IPS-18c (cell line): ENCODE results near the gene RASGEF1C.

ENCODE experiments used
- H3K4me3 ChIP-seq: 2 replicates; pipeline ENCODE4 v1.7.0; 2013; ENCODE audit warnings: low read depth, mild to moderate bottlenecking, low read length, moderate library complexity; ENCODE audit not compliant: insufficient read depth
- H3K9me3 ChIP-seq: one replicate; pipeline ENCODE4 v1.6.1; 2013; ENCODE audit warnings: mild to moderate bottlenecking, low read length, moderate library complexity; ENCODE audit not compliant: control insufficient read depth, insufficient read depth

The RASGEF1C gene

DNA sequence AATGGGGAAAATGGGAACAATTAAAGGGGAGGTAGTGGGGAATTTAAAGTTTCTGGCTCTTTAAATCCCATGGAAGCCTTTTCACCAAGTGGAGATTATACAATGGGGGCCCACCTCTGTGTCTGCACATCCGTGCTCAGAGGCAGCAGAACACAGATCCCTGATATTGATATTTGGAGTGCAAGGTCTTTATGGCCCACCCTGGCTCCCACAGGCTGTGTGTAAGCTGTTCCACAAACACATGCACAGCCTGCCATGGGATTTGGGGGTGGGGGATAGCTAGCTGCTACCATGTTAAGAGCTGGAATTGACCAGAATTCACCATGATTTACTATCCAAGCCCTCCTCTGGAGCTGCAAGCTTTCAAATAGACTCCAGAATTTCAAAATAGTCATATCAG, 55.9 kb downstream of the RASGEF1C start:
- Histone ChIP-seq H3K9me3 (peaks cover 2% of the 10 kb centered on the region), H3K4me3 (no peak overlapping the region)

DNA sequence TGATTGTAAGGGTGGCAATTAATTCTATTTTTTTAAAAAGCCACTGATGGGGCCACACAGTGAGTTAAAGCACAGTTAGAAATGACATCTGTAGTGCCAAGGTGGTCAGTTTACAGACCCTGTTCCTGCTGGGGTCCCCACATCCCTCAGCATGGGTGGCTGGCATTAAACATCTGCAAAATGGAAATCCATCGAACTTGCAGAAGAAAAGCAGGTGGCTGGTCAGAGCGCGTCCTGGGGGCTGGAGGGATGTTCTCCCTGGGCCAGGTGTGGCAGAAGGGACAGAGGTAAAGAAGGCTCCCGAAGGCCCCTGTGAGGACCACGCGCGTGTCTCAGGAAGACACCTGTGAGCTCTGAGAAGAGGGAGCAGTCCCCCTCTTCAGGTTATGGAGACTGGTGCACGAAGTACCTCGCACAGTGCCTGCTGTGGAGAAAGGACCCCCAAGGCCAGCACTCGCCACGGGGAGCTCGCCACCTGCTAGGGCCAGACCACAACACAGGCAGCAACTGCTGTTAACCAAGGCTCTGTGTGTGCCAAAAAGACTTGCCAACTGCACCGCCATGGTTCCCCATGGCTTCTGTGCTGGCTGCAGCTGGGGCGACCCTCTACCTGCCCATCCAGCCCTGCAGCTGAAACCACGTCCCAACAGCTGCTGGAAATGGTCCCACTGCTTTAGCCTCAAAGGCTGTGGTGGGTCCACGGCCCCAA, 65.2 kb downstream of the RASGEF1C start:
- no peaks in the 10 kb centered on the region for H3K9me3 ChIP-seq

DNA sequence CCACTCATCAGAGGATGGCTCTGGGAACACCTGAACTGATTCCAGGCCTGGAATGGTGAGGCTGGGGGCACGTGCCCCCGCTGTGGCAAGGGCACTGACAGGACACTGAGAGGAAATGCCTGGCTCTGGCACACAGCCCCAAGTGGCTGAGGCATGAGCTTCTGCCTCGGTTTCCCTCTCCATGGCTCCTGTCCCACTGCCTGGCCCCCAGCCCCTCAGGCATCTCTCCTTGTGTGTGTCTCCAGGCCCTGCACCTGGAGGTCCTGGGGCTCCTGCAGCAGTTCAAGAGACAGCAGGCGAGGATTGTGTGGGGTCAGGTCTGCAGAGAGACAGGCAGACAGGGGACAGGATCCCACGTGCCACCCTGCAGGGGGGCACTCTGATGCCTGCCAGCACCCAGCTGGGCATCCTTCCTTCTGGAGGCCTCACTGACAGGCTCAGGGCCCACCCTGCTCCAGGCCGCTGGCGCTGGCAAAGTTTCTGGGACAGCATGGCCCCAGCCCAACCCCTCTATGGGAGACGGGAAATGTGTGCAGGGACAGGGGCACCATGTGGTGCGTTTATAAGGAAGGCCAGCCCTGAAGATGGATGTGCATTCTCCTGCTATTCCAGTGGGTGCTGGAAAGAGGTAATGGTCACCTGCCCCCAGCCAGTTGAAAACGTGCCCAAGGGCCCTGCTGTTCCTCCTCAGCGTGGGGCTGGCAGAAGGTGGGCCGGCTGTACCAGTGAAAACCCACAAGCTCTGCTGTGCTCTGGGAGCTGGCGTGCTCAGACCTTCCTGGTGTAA, 66.0 kb downstream of the RASGEF1C start:
- Histone ChIP-seq H3K4me3 (no peak overlapping the region), H3K9me3 (no peaks in the 10 kb centered on the region)

More for the DNA sequence above, 65.2 kb downstream of the RASGEF1C start:
- no peak overlapping the region for H3K4me3 ChIP-seq

DNA sequence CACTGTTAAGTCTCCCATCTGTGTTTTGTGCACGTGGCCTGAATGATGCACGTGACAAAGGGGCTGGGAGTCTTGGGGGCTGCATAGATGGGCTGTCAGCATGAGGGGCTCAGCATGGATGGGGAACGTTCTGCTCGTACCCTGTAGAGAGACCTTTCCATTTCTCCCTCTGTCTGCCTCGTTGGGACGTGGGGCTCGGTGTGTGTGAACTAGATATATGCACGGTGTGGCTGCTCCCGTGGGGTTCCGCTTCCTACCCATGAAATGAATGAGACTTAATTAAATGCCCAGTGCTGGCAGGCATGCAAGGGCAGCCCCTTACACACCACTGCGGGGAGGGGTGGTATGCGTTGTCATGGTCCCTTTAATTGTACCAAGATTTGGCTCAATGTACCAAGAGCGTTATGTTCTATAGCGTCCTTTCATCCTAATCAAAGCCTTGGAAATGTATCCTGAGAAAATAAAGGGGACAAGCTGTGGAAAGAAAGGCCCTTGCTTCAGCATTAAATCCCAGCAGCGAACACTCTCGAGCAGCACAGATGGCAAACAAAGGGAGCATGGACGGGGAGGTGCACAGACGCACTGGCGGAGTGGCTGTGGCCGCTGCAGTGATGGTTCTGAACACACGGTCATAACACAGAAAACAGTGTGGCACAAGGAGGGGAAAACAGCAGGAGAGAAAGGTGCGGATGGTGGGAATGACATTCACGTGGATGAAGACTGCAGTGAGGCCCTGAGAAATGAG, 66.8 kb downstream of the RASGEF1C start:
- no peaks in the 10 kb centered on the region for H3K9me3 ChIP-seq
- H3K4me3 ChIP-seq: no peak overlapping the region

DNA sequence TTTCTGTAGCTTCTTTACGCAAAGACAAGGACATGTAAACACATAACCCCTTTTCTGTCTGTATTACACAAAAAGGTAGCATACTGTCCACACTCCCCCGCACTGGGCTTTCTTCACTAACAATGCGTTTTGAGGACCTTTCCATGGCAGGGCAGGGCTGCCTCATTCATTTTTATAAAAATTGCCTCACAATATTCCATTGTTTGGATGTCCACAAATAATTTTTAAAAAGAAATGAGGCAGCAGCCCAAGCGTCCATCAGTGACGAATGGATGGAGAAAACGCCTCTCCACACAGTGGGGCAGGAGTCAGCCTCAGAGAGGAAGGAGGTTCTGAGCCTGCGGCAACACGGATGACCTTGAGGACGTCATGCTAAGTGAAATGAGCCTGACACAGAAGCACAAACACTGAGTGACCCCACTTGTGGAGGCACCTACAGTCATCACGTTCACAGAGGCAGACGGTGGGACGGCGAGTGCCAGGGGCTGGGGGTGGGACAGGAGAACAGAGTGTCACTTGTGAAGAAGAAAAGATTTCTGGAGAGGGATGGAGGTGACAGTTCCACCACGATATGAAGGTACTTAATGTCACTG, 67.8 kb downstream of the RASGEF1C start:
- H3K4me3 ChIP-seq: no peak overlapping the region
- H3K9me3 ChIP-seq: no peaks in the 10 kb centered on the region

DNA sequence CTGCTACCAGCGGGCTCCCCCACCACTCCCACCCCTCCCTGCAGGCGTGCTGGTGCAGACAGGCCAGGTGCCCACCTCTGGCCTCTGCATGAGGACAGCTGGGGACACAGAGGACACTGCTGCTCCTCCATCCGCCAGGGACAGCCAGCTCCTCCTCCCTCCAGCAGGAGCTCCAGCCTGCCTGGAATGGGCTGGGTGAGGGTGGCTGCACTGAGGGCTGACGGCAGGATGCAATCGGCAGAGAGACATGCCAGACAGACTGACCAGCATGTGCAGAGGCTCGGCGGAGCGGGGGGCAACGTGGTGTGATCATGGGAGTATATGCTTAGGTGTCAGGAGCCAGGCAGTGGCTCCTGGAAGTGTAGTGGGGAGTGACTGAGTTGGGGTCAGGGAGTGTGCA, 68.4 kb downstream of the RASGEF1C start:
- Histone ChIP-seq H3K9me3 (no peaks in the 10 kb centered on the region), H3K4me3 (no peak overlapping the region)

DNA sequence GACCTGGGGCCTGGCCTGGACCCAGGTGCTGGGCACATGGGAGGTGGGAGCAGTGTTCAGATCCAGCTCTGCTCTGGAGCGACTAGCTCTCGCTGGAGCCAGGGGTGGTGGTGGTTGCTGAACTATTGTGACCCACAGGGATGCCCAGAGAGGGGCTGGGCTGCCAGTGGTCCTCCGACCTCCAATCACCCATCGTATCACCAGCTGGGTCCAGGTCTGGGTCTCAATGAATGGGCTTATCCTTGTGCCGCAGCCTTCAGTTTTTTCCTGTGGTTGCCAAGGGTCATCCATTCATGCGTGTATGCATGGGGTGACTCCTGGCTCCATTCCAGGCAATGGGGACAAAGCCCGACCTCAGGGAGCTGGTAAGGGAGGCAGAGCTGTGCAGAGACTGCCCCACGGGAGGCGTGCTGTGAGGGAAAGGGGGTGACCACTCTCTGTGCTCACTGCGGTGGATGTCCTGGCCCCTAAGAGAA, 68.9 kb downstream of the RASGEF1C start:
- Histone ChIP-seq H3K9me3 (no peaks in the 10 kb centered on the region), H3K4me3 (no peak overlapping the region)

DNA sequence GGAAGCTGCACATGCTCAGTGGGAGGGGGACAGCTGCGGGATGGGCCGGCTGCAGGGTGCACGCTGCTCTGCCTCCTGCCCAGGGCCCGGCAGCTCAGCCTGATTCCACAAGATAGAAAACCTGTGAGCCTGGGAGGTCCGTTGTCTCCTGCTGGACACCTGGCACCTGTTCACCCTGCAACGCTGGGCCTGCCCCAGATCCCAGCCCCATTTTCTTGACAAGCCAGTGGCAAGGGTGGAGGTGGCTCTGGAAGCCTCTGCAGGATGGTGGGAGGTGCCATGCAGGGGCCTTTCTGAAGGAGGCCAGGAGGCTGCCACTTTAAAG, 69.3 kb downstream of the RASGEF1C start:
- Histone ChIP-seq H3K9me3 (no peaks in the 10 kb centered on the region), H3K4me3 (no peak overlapping the region)

DNA sequence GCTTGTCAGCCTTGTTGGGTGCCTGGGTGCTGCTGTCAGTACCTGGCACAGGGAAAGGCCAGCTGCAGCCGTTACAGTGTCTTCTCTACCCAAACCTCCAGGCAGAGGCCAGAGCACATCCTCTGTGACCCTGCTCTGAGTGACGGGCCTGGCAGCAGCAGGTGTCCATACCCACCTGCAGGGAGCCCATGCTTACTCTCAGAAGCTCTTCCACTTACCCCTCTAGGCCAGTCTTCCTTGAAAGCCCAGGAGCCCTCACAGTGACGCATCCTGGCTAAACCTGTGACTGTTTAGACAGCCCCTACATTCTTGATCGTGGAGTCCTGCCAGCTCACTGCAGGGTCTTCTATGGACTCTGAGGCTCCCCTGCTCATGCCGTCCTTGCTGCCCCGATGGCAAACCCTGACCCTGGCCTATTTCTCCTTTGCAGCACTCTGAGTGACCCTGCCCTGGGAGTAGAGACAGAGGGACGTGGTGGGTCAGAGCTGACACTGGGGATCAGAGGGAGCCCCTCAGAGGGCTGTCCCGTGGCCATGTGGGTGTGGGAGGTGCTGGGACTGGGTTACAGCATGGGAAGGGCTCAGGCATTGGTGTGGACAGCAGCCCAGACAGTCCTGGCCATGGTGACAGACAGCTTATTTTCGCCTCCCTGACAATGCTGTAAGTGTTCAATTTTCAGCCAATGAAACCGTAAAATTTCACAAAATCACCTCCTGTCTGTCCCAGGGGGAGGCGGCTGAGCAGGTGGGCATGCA, 69.9 kb downstream of the RASGEF1C start:
- H3K4me3 ChIP-seq: no peak overlapping the region
- no peaks in the 10 kb centered on the region for H3K9me3 ChIP-seq

DNA sequence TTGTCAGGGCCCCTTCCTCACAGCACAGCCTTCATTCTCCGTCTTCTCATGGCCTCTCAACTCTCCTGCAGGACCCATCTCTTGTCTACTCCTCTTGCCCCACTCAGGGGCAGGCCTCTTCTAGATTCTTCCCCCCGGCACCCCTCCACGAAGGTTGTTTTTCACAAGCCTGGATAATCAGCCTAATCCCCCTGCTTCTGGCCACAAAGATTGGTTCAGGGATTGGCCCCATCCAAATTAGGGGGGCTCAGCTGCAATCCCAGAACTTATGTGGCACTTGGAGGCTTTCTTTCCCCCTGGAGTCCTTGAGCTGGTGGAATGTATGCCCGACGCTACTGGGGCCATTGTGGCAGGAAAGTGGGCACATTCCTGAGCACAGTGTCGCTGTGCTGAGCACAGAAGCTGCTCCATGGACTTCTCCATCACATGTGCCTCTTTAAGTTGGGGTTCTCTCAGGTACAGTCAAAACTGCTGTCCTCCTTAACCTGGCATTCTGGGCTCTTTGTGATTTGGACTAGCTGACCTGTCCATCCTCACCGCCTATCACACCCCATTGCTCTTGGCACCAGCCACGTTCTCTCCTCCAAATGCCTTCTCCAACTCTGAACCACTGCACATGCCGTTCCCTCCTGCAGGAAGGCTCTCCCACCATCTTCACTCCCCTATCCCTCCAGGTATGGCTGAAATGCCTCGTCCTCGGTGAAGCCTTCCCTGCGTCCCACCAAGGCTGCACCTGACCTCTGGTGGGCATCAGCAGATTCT, 70.6 kb downstream of the RASGEF1C start:
- Histone ChIP-seq H3K4me3 (no peak overlapping the region), H3K9me3 (no peaks in the 10 kb centered on the region)

DNA sequence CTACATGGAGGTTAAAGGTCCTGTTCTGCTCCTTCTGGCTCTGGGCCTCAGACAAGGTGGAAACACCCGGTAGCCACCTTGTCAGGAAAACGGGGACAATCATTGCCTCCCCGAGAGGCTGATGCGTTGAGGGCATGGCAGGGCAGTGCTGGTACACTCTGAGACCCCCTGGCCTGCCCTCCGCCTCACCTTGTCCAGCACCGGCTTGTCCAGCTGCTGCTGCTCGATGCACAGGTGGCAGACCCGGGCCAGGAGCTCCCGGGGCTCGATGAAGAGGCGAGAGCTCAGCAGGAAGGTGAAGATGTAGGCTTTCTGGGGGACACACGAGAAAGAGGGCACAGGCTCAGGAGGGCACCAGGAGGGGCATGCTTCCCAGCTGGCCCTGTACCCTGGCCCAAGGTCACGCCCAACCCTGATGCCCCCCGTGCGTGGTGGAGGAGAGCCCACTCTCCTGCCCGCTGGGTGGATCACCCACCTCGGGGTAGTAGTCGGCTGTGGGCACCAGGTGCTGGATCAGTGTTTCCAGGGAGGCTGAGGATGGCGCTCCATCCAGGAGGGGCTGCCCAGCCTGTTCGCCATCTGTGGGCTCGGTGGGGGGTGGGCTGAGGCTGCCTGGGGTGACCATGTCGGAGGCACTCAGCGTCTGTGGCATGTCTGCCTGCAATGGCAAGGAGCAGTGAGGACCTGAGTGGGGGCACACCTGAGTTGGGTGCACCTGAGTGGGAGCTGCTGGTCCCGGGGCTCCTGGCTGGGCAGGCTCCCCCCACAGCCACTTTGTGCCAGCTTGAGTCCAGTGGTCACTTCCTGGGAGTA, 71.4 kb downstream of the RASGEF1C start:
- H3K9me3 ChIP-seq: no peaks in the 10 kb centered on the region

DNA sequence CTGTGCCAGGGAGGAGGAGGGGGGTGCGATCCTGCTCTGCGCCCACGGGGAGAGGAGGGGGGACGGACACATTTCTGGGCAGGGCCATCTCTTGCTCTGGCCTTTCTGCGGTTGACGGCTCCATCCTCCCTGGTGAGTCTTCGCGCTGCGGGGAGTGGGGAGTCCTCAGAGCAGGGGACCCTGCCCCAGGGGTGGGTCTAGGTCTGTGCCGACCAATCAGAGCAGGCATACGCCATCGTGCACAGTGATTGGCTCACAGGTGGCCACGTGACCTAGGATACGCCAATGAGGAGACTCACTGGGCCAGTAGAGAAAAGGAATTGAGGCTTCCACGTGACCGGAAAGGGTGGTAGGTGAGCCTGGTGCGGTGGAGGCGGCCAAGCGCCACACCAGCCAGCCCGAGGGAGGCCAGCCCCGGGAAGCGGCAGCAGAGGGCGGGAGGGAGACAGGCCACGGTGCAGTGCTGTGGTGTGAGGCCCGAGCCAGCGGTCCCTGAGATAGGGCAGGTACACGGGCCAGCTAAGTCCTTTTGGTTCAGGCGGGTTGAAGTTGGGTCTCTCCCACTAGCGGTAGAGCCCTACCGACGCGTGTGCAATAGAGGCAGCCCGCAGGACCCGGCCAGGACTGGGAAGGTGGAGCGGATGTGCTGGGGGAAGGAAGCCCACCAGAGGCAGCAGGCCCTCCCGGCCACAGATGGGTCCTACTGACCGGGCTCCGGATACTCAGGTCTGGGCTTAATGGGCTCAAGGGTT, 72.2 kb downstream of the RASGEF1C start:
- Histone ChIP-seq H3K4me3 (no peak overlapping the region), H3K9me3 (no peaks in the 10 kb centered on the region)

More for the DNA sequence above, 71.4 kb downstream of the RASGEF1C start:
- H3K4me3 ChIP-seq: no peak overlapping the region

DNA sequence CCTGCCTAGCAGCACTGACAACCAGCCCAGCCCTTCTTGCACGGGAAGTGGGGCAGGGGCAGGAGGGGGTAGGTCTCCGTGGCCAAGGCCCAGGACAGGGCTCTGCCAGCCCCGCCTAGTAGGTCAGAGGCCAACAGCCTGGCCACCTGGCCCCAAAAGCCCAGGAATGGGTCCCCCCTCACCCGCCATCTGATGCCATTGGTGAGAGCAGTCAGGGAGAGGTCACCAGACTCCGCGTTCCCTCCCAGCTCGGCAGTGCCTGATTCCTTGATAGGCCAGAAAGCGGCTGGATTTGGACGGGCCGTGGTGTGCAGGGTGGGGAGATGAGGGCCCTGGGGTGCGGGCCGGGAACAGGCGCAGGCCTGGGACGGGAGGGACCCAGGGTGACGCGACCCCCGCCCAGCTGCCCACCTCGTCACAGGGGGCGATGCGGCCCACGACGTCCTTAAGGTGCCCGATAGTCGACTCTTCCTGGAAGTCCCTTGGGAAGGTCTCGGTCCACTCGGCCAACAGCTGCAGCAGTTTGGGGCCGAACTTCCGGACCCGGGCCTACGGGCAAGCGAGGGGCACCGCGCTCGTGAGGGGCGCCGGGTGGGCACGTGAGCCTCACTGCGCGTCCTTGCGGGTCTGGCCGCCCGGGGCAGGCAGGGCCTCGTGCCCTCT, 72.9 kb downstream of the RASGEF1C start:
- H3K9me3 ChIP-seq: no peaks in the 10 kb centered on the region
- H3K4me3 ChIP-seq: no peak overlapping the region

DNA sequence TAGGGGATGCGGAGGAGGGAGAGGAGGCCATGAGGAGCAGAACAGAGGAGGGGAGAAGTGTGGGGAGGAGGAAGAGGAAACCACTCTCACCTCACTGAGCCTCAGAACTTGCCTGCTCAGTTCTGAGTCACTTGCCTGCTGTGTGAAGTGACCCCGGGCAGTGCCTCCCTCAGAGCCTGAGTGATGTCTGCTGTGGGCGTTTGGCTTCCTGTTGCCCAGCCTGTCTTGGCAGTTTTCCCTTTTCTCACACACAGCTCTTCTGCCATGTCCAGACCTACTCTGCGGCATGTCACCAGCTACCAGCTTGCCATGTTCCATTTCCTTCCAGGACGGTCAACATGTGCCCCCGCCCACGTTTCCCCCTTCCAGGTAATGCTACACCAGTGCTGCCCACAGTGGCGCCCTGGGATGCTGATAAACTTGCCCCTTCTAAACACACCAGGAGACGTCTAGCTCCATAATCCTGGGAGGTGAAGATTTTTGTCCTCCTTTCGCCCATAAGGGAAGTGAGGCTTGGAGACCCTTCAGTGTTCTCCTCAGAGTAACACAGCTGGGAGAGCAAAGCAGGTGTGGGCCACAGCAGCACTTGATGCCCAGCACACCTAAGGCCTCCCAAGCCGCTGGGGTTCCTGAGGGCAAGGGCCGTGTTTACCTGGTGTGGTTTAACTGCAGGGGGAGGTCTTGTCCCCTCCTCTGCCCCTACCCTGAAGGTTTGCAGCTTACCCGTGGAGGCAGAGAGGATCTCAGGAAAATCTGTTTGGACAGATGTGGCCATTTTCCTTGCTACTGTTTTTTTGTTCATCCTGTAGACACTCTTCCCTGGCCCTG, 73.7 kb downstream of the RASGEF1C start:
- no peak overlapping the region for H3K4me3 ChIP-seq

More for the DNA sequence above, 73.7 kb downstream of the RASGEF1C start:
- no peaks in the 10 kb centered on the region for H3K9me3 ChIP-seq
